Measurements from ENCODE around the gene CCSER1.

DNA sequence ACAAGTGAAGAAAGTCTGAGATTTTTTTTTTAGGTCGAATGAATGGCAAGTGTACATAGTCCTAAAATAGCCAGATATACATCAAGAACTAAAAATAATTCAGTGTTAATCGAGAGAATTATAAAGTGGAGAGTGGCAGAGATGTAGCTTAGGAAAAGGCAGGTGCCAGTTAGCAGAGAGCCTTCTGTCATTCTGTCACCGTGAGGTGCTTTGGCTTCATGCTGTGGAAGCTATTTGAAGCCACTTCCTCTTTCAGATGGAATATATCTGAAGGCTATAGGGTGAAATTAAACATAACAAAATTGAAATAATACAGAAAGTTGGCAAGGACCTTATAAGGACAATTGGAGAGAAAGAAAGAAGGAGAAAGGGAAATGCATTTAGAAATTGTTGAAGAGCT, 756.3 kb downstream of the CCSER1 start:
- no peak for TF ChIP-seq EZH2 (IDR thresholded peaks at IDR 0.05; ENCODE audit: low read length, missing control alignments)
- TF ChIP-seq, protein P1, sequence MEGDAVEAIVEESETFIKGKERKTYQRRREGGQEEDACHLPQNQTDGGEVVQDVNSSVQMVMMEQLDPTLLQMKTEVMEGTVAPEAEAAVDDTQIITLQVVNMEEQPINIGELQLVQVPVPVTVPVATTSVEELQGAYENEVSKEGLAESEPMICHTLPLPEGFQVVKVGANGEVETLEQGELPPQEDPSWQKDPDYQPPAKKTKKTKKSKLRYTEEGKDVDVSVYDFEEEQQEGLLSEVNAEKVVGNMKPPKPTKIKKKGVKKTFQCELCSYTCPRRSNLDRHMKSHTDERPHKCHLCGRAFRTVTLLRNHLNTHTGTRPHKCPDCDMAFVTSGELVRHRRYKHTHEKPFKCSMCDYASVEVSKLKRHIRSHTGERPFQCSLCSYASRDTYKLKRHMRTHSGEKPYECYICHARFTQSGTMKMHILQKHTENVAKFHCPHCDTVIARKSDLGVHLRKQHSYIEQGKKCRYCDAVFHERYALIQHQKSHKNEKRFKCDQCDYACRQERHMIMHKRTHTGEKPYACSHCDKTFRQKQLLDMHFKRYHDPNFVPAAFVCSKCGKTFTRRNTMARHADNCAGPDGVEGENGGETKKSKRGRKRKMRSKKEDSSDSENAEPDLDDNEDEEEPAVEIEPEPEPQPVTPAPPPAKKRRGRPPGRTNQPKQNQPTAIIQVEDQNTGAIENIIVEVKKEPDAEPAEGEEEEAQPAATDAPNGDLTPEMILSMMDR (conservative IDR thresholded peaks at IDR 0.05 in 1 of 2, IDR thresholded peaks at IDR 0.05 in 1 of 2; ENCODE audit: low read depth in 1 of 2, low read length in 2 of 2): no peak

Data from fibroblast of lung (primary cell).